IPS-18a (cell line): Measurements from ENCODE around the gene SH3BP4.

ENCODE experiments used
- H3K27ac ChIP-seq: one replicate; pipeline ENCODE4 v1.5.1; 2013; ENCODE audit warnings: low read length
- H3K27me3 ChIP-seq: one replicate; pipeline ENCODE4 v1.6.1; 2013; ENCODE audit warnings: mild to moderate bottlenecking, low read length; ENCODE audit not compliant: control insufficient read depth, insufficient read depth
- H3K36me3 ChIP-seq: one replicate; pipeline ENCODE4 v1.6.1; 2013; ENCODE audit warnings: low read depth, low read length; ENCODE audit not compliant: control insufficient read depth
- H3K4me1 ChIP-seq: one replicate; pipeline ENCODE4 v1.6.1; 2013; ENCODE audit warnings: low read depth, low read length; ENCODE audit not compliant: control insufficient read depth
- H3K4me3 ChIP-seq: one replicate; pipeline ENCODE4 v1.5.1; 2013; ENCODE audit warnings: low read length
- H3K9ac ChIP-seq: one replicate; pipeline ENCODE4 v1.6.1; 2013; ENCODE audit warnings: mild to moderate bottlenecking, low read length, moderate library complexity
- H3K9me3 ChIP-seq: one replicate; pipeline ENCODE4 v1.6.1; 2013; ENCODE audit warnings: low read depth, low read length; ENCODE audit not compliant: control insufficient read depth

Gene SH3BP4

DNA sequence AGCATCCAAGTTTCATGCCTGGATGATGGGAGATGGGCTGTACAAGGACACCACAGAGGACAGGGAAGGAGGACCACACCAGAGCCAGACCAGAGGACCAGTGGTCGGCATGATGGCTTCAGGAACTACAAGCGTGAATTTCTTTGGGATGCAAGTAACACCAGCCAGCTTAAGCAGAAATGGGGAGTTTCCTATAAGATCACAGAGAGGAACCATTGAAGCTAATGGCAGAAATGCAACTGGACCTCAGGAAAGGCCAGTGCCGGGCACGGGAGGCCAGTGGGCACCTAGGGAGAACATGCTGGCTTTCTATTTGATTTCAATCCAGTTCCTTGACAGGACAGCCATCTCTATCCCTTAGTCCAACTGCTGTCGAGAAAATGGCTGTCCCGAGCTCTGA lies 145.4 kb downstream of the SH3BP4 start:
- Histone ChIP-seq H3K4me3 (no peak overlapping the region), H3K36me3 (no peaks in the 10 kb centered on the region), H3K27ac (no peak overlapping the region), H3K9me3 (no peaks in the 10 kb centered on the region), H3K4me1 (no peaks in the 10 kb centered on the region), H3K9ac (no peak overlapping the region), H3K27me3 (no peaks in the 10 kb centered on the region)

DNA sequence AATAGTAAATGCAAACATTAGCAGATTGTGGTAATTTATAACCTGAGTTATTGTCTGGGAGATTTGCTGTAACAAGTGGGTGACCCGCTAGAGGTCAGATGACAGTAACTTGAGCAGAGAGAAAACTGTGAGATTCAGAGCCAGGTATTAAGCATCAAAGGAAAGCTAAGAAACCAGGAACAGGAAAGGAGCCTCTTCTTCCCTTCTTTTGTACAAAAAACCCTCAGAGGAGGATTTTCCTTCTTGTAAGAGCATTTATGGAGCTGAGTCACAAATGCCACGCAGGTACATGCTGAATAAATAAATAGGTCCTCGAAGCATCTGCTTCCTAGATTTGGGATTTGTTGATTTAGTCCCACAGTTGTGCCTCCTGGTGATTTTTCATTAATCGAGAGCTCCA lies 146.5 kb downstream of the SH3BP4 start:
- Histone ChIP-seq H3K9ac (no peak overlapping the region), H3K27me3 (no peaks in the 10 kb centered on the region), H3K36me3 (no peaks in the 10 kb centered on the region), H3K4me3 (no peak overlapping the region), H3K4me1 (no peaks in the 10 kb centered on the region), H3K27ac (no peak overlapping the region), H3K9me3 (no peaks in the 10 kb centered on the region)

DNA sequence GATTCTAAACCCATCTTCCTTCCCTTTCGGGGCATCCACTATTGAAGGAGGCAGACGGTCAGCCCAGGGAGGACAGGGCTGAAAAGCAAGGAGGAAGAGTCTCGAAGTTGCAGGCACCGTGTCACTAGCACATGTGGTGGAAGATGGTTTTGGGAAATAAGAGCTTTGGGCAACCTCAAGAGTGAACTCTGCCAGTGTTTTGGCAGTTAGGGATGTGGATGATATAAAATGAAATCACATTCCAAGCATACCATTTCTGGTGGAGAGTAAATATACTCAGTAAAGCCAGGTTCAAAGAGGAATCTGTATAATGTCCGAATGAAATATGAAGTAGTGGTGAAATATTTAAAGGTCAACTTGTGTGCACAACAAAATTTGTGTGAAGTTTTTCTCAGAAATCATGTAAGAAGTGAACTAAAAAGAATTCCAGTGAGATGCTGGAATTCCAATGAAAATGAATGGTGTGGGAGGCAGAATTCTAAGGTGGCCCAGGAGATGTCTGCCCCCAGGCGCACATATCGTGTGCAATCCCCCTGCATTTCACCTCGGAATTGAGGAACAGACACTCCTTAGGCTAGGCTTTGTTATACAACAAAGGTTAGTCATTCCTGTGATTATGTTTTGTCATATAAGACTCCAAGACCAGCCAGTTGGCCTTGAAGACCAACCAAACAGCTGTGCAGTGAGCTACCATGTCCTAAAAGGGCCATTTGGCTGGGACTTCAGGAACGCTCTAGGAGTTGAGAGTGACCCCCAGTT lies 147.1 kb downstream of the SH3BP4 start:
- no peaks in the 10 kb centered on the region for H3K4me1 ChIP-seq
- H3K36me3 ChIP-seq = no peaks in the 10 kb centered on the region
- no peaks in the 10 kb centered on the region for H3K27me3 ChIP-seq
- no peak overlapping the region for H3K27ac ChIP-seq
- H3K4me3 ChIP-seq = no peak overlapping the region
- no peaks in the 10 kb centered on the region for H3K9me3 ChIP-seq
- H3K9ac ChIP-seq = no peak overlapping the region

DNA sequence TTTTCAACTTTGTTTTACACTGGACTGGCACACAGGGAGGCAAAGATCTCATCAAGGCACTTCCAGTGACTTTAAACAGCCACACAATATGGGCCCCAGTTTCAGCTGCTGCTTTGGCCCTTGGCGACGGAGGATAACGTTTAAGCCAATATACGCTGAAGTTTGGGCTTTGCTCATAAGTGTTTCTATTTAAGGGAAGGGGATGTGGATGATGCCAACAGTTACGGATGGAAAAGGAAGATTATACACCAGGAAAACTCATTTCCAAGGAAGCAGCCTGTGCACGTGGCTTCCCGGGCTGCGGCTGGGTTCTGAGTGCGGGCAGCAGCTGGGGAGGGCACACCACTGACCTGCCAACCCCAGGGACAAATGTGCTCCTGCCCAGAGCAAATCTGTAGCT lies 151.1 kb downstream of the SH3BP4 start:
- Histone ChIP-seq H3K9ac (no peak overlapping the region), H3K4me3 (no peak overlapping the region), H3K9me3 (no peaks in the 10 kb centered on the region), H3K36me3 (no peaks in the 10 kb centered on the region), H3K27ac (no peak overlapping the region), H3K4me1 (no peaks in the 10 kb centered on the region), H3K27me3 (no peaks in the 10 kb centered on the region)
